B cell (primary cell): ENCODE results near the gene RNF181. TPM values are rescaled to one million over a fixed set of nuclear protein-coding genes. Genes with fewer than 3 reads are reported as not detected.

Source experiments
- ATAC-seq: fragments of 200-7000 bp; cut with Tn5 transposase; one replicate; pipeline ENCODE4 v1.10.0; 2021; ENCODE audit warnings: low read depth, mild to moderate bottlenecking, moderate number of reproducible peaks, moderate library complexity
- CTCF ChIA-PET: fragments of 350-600 bp; sonication (Branson Sonifier 250); formaldehyde crosslinking; loops from one replicate; lab custom pipeline; 2021; ENCODE audit warnings: antibody characterized with exemption, inconsistent platforms; lab: Charles Lee
- POLR2A ChIA-PET: fragments of 350-600 bp; sonication (Branson Sonifier 250); formaldehyde crosslinking; loops from one replicate; lab custom pipeline; 2021; ENCODE audit warnings: antibody characterized with exemption; lab: Charles Lee
- DNase-seq: peaks from one replicate; pipeline ENCODE4 v3.0.0; 2013
- H2AFZ ChIP-seq: 2 replicates; pipeline ENCODE4 v1.6.1; 2012; ENCODE audit warnings: mild to moderate bottlenecking, low read depth, low read length; ENCODE audit not compliant: insufficient read depth, poor library complexity, severe bottlenecking
- H3K27ac ChIP-seq, 2 donors: 1 replicate in 1 of 2; 2 replicates in 1 of 2; pipeline ENCODE4 v1.5.1; 2012 to 2013; ENCODE audit warnings: low read length in 2 of 2, mild to moderate bottlenecking in 2 of 2, moderate library complexity in 1 of 2
- H3K27me3 ChIP-seq, 4 experiments: fragments of 200-600 bp in 1 of 4; sonication (generic) in 1 of 4; replicated peaks in 1 of 4; 1 replicate in 2 of 4; 2 replicates in 2 of 4; pipeline versions ENCODE4 v1.6.1 to v1.7.0; 2013 to 2016; ENCODE audit warnings: low read length in 3 of 4, mild to moderate bottlenecking in 2 of 4, mixed read lengths in 1 of 4, moderate library complexity in 1 of 4; ENCODE audit not compliant: insufficient read depth in 4 of 4, control insufficient read depth in 3 of 4; ENCODE audit errors: control extremely low read depth in 1 of 4
- H3K36me3 ChIP-seq, 2 experiments: replicated peaks in 1 of 2; 1 replicate in 1 of 2; 2 replicates in 1 of 2; pipeline versions ENCODE4 v1.6.1 to v1.7.1; 2013; ENCODE audit warnings: low read length in 1 of 2; ENCODE audit not compliant: insufficient read depth in 2 of 2, control insufficient read depth in 1 of 2; ENCODE audit errors: control extremely low read depth in 1 of 2, extremely low read depth in 1 of 2
- H3K4me1 ChIP-seq, 2 donors: fragments of 200-600 bp in 1 of 2; sonication (generic) in 1 of 2; 1 replicate in 1 of 2; 2 replicates in 1 of 2; pipeline versions ENCODE4 v1.5.1 to v1.6.1; 2013 to 2017; ENCODE audit warnings: low read length in 2 of 2; ENCODE audit not compliant: control insufficient read depth in 2 of 2, insufficient read depth in 2 of 2
- H3K4me2 ChIP-seq: replicated peaks from 2 replicates; pipeline ENCODE3; 2012; ENCODE audit warnings: mild to moderate bottlenecking, low read depth, low read length; ENCODE audit not compliant: poor library complexity, severe bottlenecking
- H3K4me3 ChIP-seq, 5 experiments: fragments of 200-600 bp in 1 of 5; sonication (generic) in 1 of 5; 1 replicate in 3 of 5; 2 replicates in 2 of 5; pipeline versions ENCODE4 v1.5.1 to v1.7.0; 2011 to 2016; ENCODE audit warnings: low read length in 4 of 5, mild to moderate bottlenecking in 4 of 5, low read depth in 2 of 5, control low read depth in 1 of 5, moderate library complexity in 1 of 5; ENCODE audit not compliant: insufficient read depth in 1 of 5; ENCODE audit errors: control extremely low read depth in 1 of 5, extremely low read depth in 1 of 5
- H3K79me2 ChIP-seq: fragments of 200-600 bp; sonication (generic); one replicate; pipeline ENCODE4 v1.6.0; 2016; ENCODE audit warnings: low read length; ENCODE audit not compliant: control insufficient read depth, insufficient read depth
- H3K9ac ChIP-seq: fragments of 200-600 bp; sonication (generic); 2 replicates; pipeline ENCODE4 v1.6.1; 2017; ENCODE audit warnings: mild to moderate bottlenecking, low read length, moderate library complexity
- H3K9me3 ChIP-seq, 3 donors: one replicate each; pipeline versions ENCODE4 v1.6.1 to v1.7.1; 2013; ENCODE audit warnings: low read length in 2 of 3; ENCODE audit not compliant: control insufficient read depth in 2 of 3, insufficient read depth in 1 of 3; ENCODE audit errors: control extremely low read depth in 1 of 3
- H4K20me1 ChIP-seq: 2 replicates; pipeline ENCODE4 v1.6.0; 2012; ENCODE audit warnings: mild to moderate bottlenecking, low read length; ENCODE audit not compliant: insufficient read depth, control insufficient read depth, poor library complexity, severe bottlenecking
- H3K27ac Mint-ChIP-seq: one replicate; pipeline ENCODE4 v1.8.0; 2021; ENCODE audit warnings: mixed read lengths
- H3K27me3 Mint-ChIP-seq: one replicate; pipeline ENCODE4 v1.8.0; 2021; ENCODE audit warnings: mixed read lengths
- H3K4me1 Mint-ChIP-seq: one replicate; pipeline ENCODE4 v1.8.0; 2021; ENCODE audit warnings: mixed read lengths
- H3K4me3 Mint-ChIP-seq: one replicate; pipeline ENCODE4 v1.8.0; 2021; ENCODE audit warnings: mixed read lengths
- H3K9me3 Mint-ChIP-seq: one replicate; pipeline ENCODE4 v1.8.0; 2022; ENCODE audit warnings: mixed read lengths; ENCODE audit not compliant: insufficient read depth
- CTCF ChIP-seq: fragments of 200-600 bp; IDR thresholded peaks from one replicate; pipeline ENCODE4 v1.8.0; 2022; ENCODE audit warnings: antibody characterized with exemption, mild to moderate bottlenecking
- EZH2 ChIP-seq: IDR thresholded peaks from 2 replicates; pipeline ENCODE4 v1.6.1; 2012; ENCODE audit warnings: borderline replicate concordance, low read depth, mild to moderate bottlenecking, moderate library complexity, low read length; ENCODE audit not compliant: insufficient read depth, poor library complexity, severe bottlenecking
- WGBS: methylation state at CpG from one replicate; pipeline ENCODE4 v1.1.5; 2013; ENCODE audit warnings: missing lambda C conversion rate; ENCODE audit not compliant: insufficient coverage; 5-methylcytosine and 5-hydroxymethylcytosine counted together
- intact Hi-C: fragments of 100-400 bp; cut with micrococcal nuclease; formaldehyde crosslinking; loops from one replicate; pipeline ENCODE4 v1.10.0; 2022
- polyA plus RNA-seq: library from polyadenylated mRNA; depleted of rRNA; stranded (reverse); fragments of >200 nt; gene quantifications from 2 replicates; pipeline ENCODE4 v1.2.3, GENCODE V29; 2012
- total RNA-seq, 2 donors: library from RNA; stranded (reverse); fragments of 120-200 nt in 1 of 2; gene quantifications; 1 replicate in 1 of 2; 2 replicates in 1 of 2; pipeline versions ENCODE4 v1.2.3 to v1.2.4, GENCODE V29; 2013 to 2022

Gene RNF181
- total and polyA plus RNA-seq, 2 donors (not counting 1 experiment from before 2014, with no cell fraction given): 76.6 to 151 TPM

GRCh38 chr2:85575739-85576138, 19.8 kb upstream of the RNF181 start:
- ChIA-PET POLR2A (interaction anchor here (0.6 to 0.7 kb wide), 3 partner anchors 13 to 247 kb away, joined by 3 to 6 read pairs (median 4); no protein-coding TSS in a partner anchor), CTCF (no interaction called here)
- peaks cover 31% of the 10 kb centered on the region for H3K4me1 Mint-ChIP-seq
- H3K9me3 Mint-ChIP-seq: no peaks in the 10 kb centered on the region
- Histone ChIP-seq H4K20me1 (peaks cover 7% of the 10 kb centered on the region), H3K4me1 (peaks cover 20 to 36% of the 10 kb centered on the region in 2 donors), H3K9ac (no peak overlapping the region), H3K4me2 (no peak overlapping the region), H3K27me3 (no peaks in the 10 kb centered on the region), H3K9me3 (no peaks in the 10 kb centered on the region), H3K4me3 (no peak overlapping the region), H3K27ac (no peak overlapping the region), H3K79me2 (peaks cover 34% of the 10 kb centered on the region), H3K36me3 (peaks cover 0 to 6% of the 10 kb centered on the region in 2 experiments), H2AFZ (no peak overlapping the region)
- no peaks in the 10 kb centered on the region for H3K27me3 Mint-ChIP-seq
- WGBS: 92% methylated on average over 2 of the region's 8 CpGs
- DNase-seq (no peak), ATAC-seq (no peak)
- intact Hi-C loops: no loop called here
- no peak overlapping the region for H3K27ac Mint-ChIP-seq
- H3K4me3 Mint-ChIP-seq: no peak overlapping the region
- TF ChIP-seq EZH2 (no peak), CTCF (no peak)

GRCh38 chr2:85577063-85577385, 18.5 kb upstream of the RNF181 start:
- Histone ChIP-seq H3K36me3 (peaks cover 0 to 16% of the 10 kb centered on the region in 2 experiments), H3K27me3 (no peaks in the 10 kb centered on the region), H3K9ac (peak overlapping the region; percentile 91), H3K9me3 (no peaks in the 10 kb centered on the region), H3K79me2 (peaks cover 37% of the 10 kb centered on the region), H3K4me2 (peak overlapping the region; percentile 96), H3K27ac (peak overlapping the region; percentile 70 to 87), H2AFZ (peak overlapping the region; percentile 87), H3K4me1 (peaks cover 20 to 36% of the 10 kb centered on the region in 2 donors), H4K20me1 (peaks cover 7% of the 10 kb centered on the region), H3K4me3 (peak overlapping the region in 4 of 5 experiments; percentile 50 to 97 (median 70))
- ChIA-PET POLR2A (interaction anchor here (0.6 to 2.1 kb wide), 3 partner anchors 18 to 218 kb away, joined by 5 to 13 read pairs (median 6); partner anchors contain the start of gene RNF181), CTCF (interaction anchor here (1.1 to 1.4 kb wide), 2 partner anchors 25 to 186 kb away, joined by 3 to 8 read pairs; no protein-coding TSS in a partner anchor)
- DNase-seq: no peak
- intact Hi-C loops: loop anchor here (1.0 kb wide), 2 partner anchors 16 to 25 kb away; partner anchors contain the start of genes GGCX and TMEM150A
- Mint-ChIP-seq H3K27ac (peak overlapping the region; percentile 96), H3K4me1 (peaks cover 37% of the 10 kb centered on the region), H3K4me3 (peak overlapping the region; percentile 93), H3K27me3 (no peaks in the 10 kb centered on the region), H3K9me3 (no peaks in the 10 kb centered on the region)
- no peak for ATAC-seq
- WGBS: no CpG with 5 or more reads among the region's 3 CpGs
- no peak for TF ChIP-seq CTCF
- no peak for TF ChIP-seq EZH2
